GM23248 (cell line): ENCODE data around the gene FRS2. TPM values are rescaled to one million over a fixed set of nuclear protein-coding genes. Genes with fewer than 3 reads are reported as not detected.

Source experiments
- DNase-seq: peaks from one replicate; pipeline ENCODE4 v3.0.0-alpha.2; 2015
- H2AFZ ChIP-seq: fragments of 200-600 bp; sonication (generic); 2 replicates; pipeline ENCODE4 v1.6.1; 2016; ENCODE audit warnings: antibody characterized with exemption
- H3F3A ChIP-seq: fragments of 200-600 bp; sonication (generic); 2 replicates; pipeline ENCODE4 v1.6.1; 2016; ENCODE audit warnings: mild to moderate bottlenecking, antibody characterized with exemption, mixed run types; ENCODE audit not compliant: insufficient read depth
- H3K27ac ChIP-seq: fragments of 200-600 bp; sonication (generic); 2 replicates; pipeline ENCODE4 v1.5.1; 2016; ENCODE audit warnings: mild to moderate bottlenecking
- H3K27me3 ChIP-seq: fragments of 200-600 bp; sonication (generic); replicated peaks from 2 replicates; pipeline ENCODE4 v1.6.1; 2016; ENCODE audit warnings: mild to moderate bottlenecking; ENCODE audit not compliant: insufficient read depth
- H3K36me3 ChIP-seq: fragments of 200-600 bp; sonication (generic); 2 replicates; pipeline ENCODE4 v1.6.1; 2016; ENCODE audit warnings: low read depth, mild to moderate bottlenecking
- H3K4me1 ChIP-seq: fragments of 200-600 bp; sonication (generic); 2 replicates; pipeline ENCODE4 v1.6.1; 2016; ENCODE audit warnings: mild to moderate bottlenecking; ENCODE audit not compliant: insufficient read depth
- H3K4me2 ChIP-seq: fragments of 200-600 bp; sonication (generic); one replicate; pipeline ENCODE4 v1.6.1; 2016; ENCODE audit warnings: mild to moderate bottlenecking; ENCODE audit not compliant: unreplicated experiment
- H3K4me3 ChIP-seq: fragments of 200-600 bp; sonication (generic); 2 replicates; pipeline ENCODE4 v1.5.1; 2016; ENCODE audit warnings: mild to moderate bottlenecking
- H3K79me2 ChIP-seq: fragments of 200-600 bp; sonication (generic); 2 replicates; pipeline ENCODE4 v1.6.1; 2016; ENCODE audit warnings: mild to moderate bottlenecking; ENCODE audit not compliant: insufficient read depth
- H3K9ac ChIP-seq: fragments of 200-600 bp; sonication (generic); 2 replicates; pipeline ENCODE4 v1.6.1; 2016; ENCODE audit warnings: mild to moderate bottlenecking
- H3K9me2 ChIP-seq: fragments of 200-600 bp; sonication (generic); 2 replicates; pipeline ENCODE4 v1.6.1; 2016; ENCODE audit warnings: mixed run types, mild to moderate bottlenecking, moderate library complexity; ENCODE audit not compliant: insufficient read depth
- H3K9me3 ChIP-seq: fragments of 200-600 bp; sonication (generic); one replicate; pipeline ENCODE4 v1.6.1; 2017; ENCODE audit warnings: low read depth
- H4K20me1 ChIP-seq: fragments of 200-600 bp; sonication (generic); 2 replicates; pipeline ENCODE4 v1.6.0; 2016; ENCODE audit not compliant: insufficient read depth
- EZH2 ChIP-seq: fragments of 200-600 bp; sonication (generic); IDR thresholded peaks from 2 replicates; pipeline ENCODE4 v1.6.1; 2018; ENCODE audit warnings: antibody characterized with exemption, mild to moderate bottlenecking; ENCODE audit not compliant: insufficient read depth, poor library complexity, severe bottlenecking
- EZH2phosphoT487 ChIP-seq: fragments of 200-600 bp; sonication (generic); IDR thresholded peaks from 2 replicates; pipeline ENCODE4 v1.6.1; 2018; ENCODE audit warnings: antibody characterized with exemption, moderate library complexity, mild to moderate bottlenecking, low read depth; ENCODE audit not compliant: insufficient read depth
- WGBS, 2 experiments: methylation state at CpG; one replicate each; pipeline ENCODE4 v1.1.6; 2015 to 2017; ENCODE audit warnings: low lambda C conversion rate in 2 of 2, low coverage in 1 of 2; ENCODE audit errors: missing lambda C conversion rate in 2 of 2; 5-methylcytosine and 5-hydroxymethylcytosine counted together
- in situ Hi-C: fragments of 300-500 bp; cut with MboI; formaldehyde crosslinking; loops from 2 replicates; pipeline ENCODE4 v1.15.0; 2020
- polyA plus RNA-seq: library from polyadenylated mRNA; unstranded; fragments of >200 nt; fragmentation: Nextera tagmentation; extraction: Ambion mirVana; gene quantifications from 2 replicates; pipeline ENCODE4 v1.2.1, GENCODE V29; 2016
- total RNA-seq: library from RNA; depleted of rRNA; stranded (reverse); fragments of >200 nt; shearing (Covaris generic); gene quantifications from 2 replicates; pipeline ENCODE4 v1.2.3, GENCODE V29; 2014

FRS2 gene
- total and polyA plus RNA-seq, 2 experiments from 2014 or later, result 25.5 to 41.2 TPM

DNA sequence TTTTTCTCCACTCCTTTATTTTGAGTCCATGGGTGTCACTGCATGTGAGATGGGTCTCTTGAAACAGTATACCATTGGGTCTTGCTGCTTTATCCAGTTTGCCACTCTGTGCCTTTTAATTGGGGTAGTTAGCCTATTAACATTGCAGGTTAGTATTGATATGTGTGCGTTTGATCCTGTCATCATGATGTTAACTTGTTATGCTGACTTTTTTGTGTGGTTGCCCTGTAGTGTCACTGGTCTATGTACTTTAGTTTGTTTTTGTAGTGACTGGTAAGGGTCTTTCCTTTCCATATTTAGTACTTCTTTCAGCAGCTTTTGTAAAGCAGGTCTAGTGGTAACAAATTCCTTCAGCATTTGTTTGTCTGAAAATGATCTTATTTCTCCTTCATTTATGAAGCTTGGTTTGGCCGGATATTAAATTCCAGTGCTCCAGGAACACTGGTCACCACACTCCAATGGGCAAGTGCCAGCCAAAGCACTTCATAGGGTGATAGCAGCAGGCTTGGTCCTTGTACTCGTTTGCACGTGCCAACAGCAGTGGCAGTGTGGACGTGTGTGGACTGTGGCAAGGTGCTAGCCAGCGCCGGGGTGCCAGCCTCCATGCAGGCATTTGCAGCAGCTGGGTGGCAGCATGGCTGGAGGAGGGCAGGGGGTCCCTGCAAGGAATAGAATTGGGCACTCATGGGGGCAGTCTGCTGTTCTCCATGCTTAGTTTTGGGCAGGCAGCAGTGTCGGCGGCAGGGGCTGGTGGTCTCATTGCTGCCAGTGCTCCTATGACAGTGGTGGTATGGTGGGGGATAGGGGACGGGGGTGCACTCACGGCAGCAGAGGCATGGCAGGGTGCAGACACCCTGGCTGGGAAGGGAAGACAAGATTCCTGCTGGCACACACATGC, 53.5 kb downstream of the FRS2 start:
- TF ChIP-seq EZH2, result no peak
- TF ChIP-seq EZH2phosphoT487, result no peak

DNA sequence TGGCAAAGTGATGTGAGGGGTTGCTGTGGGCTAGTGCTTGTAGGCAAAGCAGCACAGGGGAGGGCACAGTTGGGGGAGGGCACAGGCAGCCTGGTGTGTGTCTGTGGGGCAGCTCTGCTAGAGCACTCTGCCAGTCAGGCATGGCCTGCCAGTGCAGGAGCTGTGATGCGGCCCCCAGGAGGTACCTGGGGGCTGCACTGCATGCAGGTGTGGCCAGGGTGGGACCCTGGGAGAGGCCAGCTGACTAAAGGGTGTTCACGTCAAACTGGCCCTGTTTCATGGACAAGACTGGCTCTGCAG, 54.1 kb downstream of the FRS2 start:
- no peaks in the 10 kb centered on the region for H3K27me3 ChIP-seq
- H3K27ac ChIP-seq, result no peak overlapping the region
- H3K79me2 ChIP-seq, result peaks cover 98% of the 10 kb centered on the region
- in situ Hi-C loops, result no loop called here
- H3F3A ChIP-seq, result peaks cover 32% of the 10 kb centered on the region
- DNase-seq, result no peak
- no peak overlapping the region for H3K4me2 ChIP-seq
- no peaks in the 10 kb centered on the region for H3K9me3 ChIP-seq
- TF ChIP-seq EZH2 (no peak), EZH2phosphoT487 (no peak)
- H3K4me1 ChIP-seq, result peaks cover 42% of the 10 kb centered on the region
- peaks cover 6% of the 10 kb centered on the region; the same call in 1 of the 2 replicates for H4K20me1 ChIP-seq
- H3K4me3 ChIP-seq, result no peak overlapping the region
- no peaks in the 10 kb centered on the region for H3K9me2 ChIP-seq
- no peak overlapping the region for H2AFZ ChIP-seq
- no peak overlapping the region for H3K9ac ChIP-seq
- no peaks in the 10 kb centered on the region for H3K36me3 ChIP-seq
- WGBS, 2 experiments, result 75 to 82% methylated on average over 2 of the region's 2 CpGs

More for the DNA sequence above, 53.5 kb downstream of the FRS2 start:
- Histone ChIP-seq H3K4me1 (peaks cover 36% of the 10 kb centered on the region), H3K79me2 (peaks cover 98% of the 10 kb centered on the region), H3K9me3 (no peaks in the 10 kb centered on the region), H3K27ac (no peak overlapping the region), H3K4me2 (no peak overlapping the region), H3K36me3 (no peaks in the 10 kb centered on the region), H2AFZ (no peak overlapping the region), H3K4me3 (no peak overlapping the region), H3K27me3 (no peaks in the 10 kb centered on the region), H3K9ac (no peak overlapping the region), H3K9me2 (no peaks in the 10 kb centered on the region), H4K20me1 (peaks cover 7% of the 10 kb centered on the region; the same call in 1 of the 2 replicates), H3F3A (peaks cover 26% of the 10 kb centered on the region)
- in situ Hi-C loops, result no loop called here
- no peak for DNase-seq
- 96 to 97% methylated on average over 10 to 11 of the region's 11 CpGs for WGBS, 2 experiments

DNA sequence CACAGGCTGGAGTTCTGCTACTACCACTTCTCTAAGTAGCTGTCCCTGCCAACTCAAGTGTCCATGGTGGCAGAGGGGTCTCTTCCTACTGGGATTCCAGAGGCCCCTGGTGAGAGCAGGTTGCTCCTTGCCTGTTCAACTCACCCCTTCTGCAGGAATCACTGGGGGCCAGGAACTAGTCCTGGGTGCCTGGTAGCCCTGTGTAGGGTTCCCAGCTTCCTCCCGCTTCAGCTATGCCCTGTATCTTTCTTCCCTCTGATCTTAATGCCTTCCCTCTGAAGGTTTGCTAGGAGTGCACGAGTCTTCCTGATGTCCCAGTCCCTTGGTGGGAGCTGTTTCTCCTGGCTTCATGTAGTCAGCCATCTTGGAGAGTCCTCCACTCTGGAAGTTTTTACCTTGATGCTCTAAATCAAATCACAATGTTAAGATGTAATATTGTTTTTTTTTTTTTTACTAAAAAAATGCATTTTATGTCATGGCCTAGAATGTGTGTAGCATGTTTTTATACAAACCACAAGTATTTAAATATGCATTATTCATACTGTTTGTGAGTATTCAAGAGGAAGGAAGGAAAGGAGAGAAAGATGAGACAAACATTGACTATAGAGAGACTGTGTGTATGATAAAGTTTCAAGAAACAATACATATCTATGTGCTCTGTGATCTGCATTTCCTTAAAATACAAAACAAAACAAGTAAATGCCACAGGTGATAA, 54.7 kb downstream of the FRS2 start:
- 96 to 100% methylated on average over 2 of the region's 2 CpGs for WGBS, 2 experiments
- in situ Hi-C loops, result no loop called here
- peak; percentile 27 for DNase-seq
- no peak overlapping the region for H3K9ac ChIP-seq
- peak overlapping the region; percentile 43 for H3K4me2 ChIP-seq
- H3K27ac ChIP-seq, result no peak overlapping the region; the same call in 1 of the 2 replicates
- H3K4me1 ChIP-seq, result peaks cover 41% of the 10 kb centered on the region
- peaks cover 32% of the 10 kb centered on the region for H3F3A ChIP-seq
- no peaks in the 10 kb centered on the region for H3K36me3 ChIP-seq
- H3K9me3 ChIP-seq, result no peaks in the 10 kb centered on the region
- H2AFZ ChIP-seq, result no peak overlapping the region
- no peak overlapping the region for H3K4me3 ChIP-seq
- TF ChIP-seq EZH2 (no peak), EZH2phosphoT487 (no peak)
- no peaks in the 10 kb centered on the region for H3K27me3 ChIP-seq
- peaks cover 98% of the 10 kb centered on the region for H3K79me2 ChIP-seq
- H4K20me1 ChIP-seq, result no peaks in the 10 kb centered on the region; the same call in 1 of the 2 replicates
- no peaks in the 10 kb centered on the region for H3K9me2 ChIP-seq

DNA sequence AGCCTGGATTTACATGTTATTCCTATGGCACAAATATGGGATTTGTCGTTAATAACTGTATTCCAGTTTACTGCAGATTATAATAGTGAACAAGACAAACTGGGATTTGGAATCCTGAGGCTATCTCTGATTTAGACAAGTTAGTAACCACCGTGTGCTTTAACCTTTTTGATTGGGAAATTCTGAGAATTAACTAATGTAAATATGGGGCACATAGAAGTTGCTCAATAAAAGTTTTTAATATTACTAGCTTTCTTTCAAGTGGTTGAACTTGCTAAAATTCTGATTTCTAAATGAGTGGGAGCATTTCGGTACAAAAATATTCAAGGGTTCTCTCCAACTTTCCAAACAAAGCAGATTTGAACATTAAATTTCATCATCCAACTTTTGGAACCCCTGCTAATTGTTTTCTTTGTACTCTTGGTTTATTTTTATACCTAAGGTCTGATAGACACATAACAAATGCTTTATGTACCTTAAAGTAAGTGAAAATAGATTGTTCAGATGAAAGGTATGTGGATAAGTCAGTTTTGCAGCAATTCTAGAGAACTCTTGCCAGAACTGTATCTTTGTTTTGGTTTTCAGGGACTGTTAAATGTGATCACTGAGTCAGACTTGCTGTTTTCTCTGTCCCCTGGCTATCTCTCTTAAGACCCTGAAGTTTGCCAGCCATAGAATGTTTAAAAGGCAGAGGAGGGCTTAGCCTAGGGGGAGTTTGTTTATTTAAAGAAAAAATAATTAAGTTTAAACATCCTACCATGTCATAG, 57.5 kb downstream of the FRS2 start:
- Histone ChIP-seq H3K4me3 (peak overlapping the region; percentile 37; the same call in 1 of the 2 replicates), H3F3A (peaks cover 32% of the 10 kb centered on the region), H3K4me1 (peaks cover 37% of the 10 kb centered on the region), H4K20me1 (no peaks in the 10 kb centered on the region; the same call in 1 of the 2 replicates), H3K79me2 (peaks cover 96% of the 10 kb centered on the region), H2AFZ (no peak overlapping the region), H3K36me3 (peaks cover 4% of the 10 kb centered on the region; the same call in 1 of the 2 replicates), H3K27me3 (no peaks in the 10 kb centered on the region), H3K9me3 (no peaks in the 10 kb centered on the region), H3K9me2 (no peaks in the 10 kb centered on the region), H3K4me2 (peak overlapping the region; percentile 73), H3K9ac (peak overlapping the region; percentile 34), H3K27ac (peak overlapping the region; percentile 60)
- in situ Hi-C loops, result no loop called here
- WGBS, 2 experiments, result 46 to 48% methylated on average over 3 of the region's 3 CpGs
- TF ChIP-seq EZH2phosphoT487 (no peak), EZH2 (no peak)
- peak; percentile 77 for DNase-seq
